Stimulated activated CD8-positive, alpha-beta memory T cell treated with anti-CD3 and anti-CD28 coated beads, Interleukin-12 subunit alpha, Interleukin-12 subunit beta, amount 100 ng/mL, for 24 hours (primary cell): ENCODE results near the gene DLEC1.
"Not testable (repeated sequence)": the region's sequence is repeated elsewhere in the genome, so short reads cannot be mapped to it uniquely, and the experiment has no call there.

Experiments used
- DNase-seq: peaks from one replicate; pipeline ENCODE4 v3.0.0-alpha.2; 2020; ENCODE audit errors: extremely low read depth

DLEC1 gene

DNA sequence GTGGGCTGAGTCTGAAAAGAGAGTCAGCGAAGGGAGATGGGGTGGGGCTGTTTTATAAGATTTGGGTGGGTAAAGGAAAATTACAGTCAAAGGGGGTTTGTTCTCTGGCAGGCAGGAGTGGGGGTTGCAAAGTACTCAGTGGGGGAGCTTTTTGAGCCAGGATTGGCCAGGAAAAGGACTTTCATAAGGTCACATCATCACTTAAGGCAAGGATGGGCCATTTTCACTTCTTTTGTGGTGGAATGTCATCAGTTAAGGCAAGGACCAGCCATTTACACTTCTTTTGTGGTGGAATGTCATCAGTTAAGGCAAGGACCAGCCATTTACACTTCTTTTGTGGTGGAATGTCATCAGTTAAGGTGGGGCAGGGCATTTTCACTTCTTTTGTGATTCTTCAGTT, 44.2 kb downstream of the DLEC1 start:
- DNase-seq = not testable (repeated sequence)

DNA sequence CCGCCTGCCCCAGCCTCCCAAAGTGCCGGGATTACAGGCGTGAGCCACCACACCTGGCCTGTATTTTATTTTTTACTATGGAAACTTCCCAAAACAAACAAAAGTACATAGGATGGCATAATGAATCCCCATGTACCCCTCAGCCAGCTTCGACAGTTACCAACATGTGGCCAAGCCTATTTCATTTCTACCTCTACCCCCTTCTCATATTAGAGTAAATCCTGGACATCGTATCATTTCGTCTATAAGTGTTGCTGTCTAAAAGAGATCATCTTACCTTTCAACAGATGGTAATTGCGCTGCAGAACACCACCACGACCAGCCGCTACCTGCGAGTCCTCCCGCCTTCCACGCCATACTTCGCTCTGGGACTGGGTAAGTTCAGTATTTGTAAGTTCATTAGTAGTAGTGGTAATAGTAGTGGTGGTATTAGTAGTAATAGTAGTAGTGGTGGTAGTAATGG, 44.9 kb downstream of the DLEC1 start:
- DNase-seq = no peak

- DNase-seq = no peak
Observed at GRCh38 chr3:38084334-38085310, 45.6 kb downstream of the DLEC1 start.

GRCh38 chr3:38085311-38085942, 46.4 kb downstream of the DLEC1 start:
- DNase-seq = no peak

DNA sequence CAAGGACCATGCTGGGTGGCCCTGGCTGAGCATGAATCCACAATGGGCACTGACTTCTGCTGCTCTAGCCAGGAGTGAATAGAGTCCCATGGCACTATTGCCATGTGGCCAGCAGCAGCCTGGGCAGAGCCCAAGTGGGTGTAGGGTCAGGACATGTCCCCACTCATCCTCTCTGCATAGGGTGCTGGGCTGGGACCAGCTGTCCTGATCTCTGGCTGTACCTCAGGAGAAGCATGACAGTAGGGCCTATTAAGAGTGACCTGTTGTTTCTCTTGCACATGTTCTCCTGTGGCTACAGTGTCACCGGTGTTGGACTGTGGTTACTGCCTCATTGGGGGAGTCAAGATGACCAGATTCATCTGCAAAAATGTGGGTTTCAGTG, 46.9 kb downstream of the DLEC1 start:
- DNase-seq = no peak

DNA sequence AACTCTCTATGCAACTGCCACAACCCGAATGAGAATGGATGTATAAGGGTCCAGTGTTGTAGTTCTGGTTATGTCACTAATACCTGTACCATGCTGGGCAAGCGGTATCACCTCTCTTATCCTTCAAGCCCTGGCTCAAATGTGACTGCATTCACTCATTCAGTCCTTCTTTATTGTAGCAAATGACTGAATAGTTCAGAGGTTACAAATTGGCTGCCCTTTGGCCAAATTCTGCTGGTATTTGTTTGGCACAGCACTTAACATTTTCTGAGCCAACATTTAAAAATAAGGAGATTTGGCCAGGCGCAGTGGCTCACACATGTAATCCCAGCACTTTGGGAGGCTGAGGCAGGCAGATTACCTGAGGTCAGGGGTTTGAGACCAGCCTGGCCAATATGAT, 47.5 kb downstream of the DLEC1 start:
- DNase-seq = no peak

DNA sequence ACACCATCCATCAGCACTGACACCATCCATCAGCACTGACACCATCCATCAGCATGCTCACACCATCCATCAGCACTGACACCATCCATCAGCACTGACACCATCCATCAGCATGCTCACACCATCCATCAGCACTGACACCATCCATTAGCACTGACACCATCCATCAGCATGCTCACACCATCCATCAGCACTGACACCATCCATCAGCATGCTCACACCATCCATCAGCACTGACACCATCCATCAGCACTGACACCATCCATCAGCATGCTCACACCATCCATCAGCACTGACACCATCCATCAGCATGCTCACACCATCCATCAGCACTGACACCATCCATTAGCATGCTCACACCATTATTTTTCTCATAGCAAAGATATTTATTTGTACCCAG, 48.3 kb downstream of the DLEC1 start:
- not testable (repeated sequence) for DNase-seq

GRCh38 chr3:38088126-38089078, 49.4 kb downstream of the DLEC1 start:
- DNase-seq = no peak

DNA sequence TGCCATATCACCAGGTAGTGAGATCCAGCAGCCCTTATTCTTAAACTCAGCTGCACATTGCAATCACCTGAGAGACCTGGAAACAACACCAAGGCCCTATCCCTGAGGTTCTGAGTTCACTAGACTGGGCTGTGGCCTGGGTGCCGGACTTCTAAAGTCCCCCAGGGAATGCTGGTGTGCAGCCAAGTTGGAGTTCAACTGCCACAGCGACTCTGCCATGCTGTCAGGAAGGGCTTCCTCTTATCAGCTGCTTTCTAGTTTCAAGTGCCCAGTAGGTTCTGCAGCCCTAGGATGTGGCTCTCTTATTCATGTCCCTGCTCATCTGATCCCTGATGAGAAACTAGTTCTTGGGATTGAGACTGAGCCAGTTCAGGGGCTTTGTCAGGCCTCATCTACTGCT, 50.2 kb downstream of the DLEC1 start:
- DNase-seq = no peak

DNA sequence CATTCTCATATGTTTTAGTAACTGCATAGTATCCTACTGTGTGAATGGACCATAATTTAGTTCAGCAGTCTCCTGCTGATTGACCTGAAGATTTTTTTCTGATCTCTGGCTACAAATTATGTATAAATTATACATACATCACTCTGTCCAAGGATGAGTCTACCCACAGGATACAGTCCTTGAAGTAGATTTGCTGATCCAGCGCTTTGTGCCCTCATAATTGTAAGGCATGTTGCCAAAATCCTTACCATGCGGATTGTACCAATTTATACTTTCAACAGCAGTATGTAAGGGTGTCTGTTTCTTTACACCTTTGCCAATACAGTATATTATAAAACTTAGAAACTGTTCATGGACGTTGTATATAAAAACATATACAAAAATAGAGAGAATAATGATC, 51.4 kb downstream of the DLEC1 start:
- DNase-seq = no peak

DNA sequence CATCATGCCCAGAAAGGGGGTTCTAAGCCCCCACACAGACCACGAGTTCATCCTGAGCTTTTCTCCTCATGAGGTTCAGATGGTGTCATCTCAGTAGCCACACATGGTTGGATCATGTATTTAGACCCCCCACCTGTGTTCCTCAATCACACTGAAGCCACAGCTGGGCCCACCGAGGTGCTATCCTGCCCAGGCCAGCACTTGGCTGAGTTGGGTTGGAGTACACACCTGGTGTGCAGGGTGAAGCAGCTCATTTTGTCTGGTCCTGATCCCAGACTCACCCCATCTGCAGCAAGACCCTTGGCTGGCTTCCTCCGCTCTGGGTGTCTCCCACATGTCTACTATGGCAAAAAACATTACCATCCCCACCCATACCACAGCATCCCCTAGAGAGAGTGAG, 56.0 kb downstream of the DLEC1 start:
- DNase-seq = no peak

- no peak for DNase-seq
Observed at GRCh38 chr3:38095669-38096483, 56.9 kb downstream of the DLEC1 start.

DNA sequence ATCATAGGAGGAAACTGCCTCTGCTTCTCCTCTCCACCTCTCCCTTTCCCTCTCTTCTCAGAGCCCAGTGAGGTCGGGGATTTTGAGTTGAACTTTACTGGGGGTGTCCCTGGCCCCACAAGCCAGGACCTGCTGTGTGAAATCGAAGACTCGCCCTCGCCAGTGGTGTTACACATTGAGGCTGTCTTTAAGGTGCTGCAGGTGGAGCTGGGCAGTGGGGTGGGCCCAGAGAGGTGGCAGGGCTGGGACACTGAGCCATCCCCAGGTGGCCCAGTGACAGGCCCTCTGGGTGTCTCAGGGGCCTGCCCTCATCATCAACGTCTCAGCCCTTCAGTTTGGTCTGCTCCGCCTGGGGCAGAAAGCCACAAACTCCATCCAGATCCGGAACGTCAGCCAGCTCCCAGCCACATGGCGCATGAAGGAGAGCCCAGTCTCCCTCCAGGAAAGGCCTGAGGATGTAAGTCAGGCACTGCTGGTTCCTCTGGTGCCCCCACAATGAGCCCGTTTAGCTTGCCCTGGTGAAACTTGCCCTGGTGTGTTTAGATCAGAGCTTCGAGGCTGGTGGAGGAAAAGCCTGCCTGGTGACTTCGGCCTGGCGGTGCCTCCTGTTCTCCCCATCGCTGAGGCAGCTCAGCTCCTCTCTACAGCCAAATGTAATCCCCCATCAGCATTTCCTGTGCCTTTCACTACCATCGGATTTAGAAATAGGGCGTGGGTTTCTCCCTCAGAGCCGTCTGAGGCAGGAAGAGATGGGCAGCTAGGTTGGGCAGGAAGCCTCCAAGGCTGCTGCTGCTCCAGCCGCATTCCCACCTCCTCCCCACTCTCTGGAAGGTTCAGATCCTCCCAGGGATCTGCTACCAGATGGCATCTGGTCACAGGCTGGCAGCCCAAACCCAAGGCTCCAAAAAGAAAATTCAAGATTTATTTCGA, 58.7 kb downstream of the DLEC1 start:
- no peak for DNase-seq

GRCh38 chr3:38098376-38098723, 59.3 kb downstream of the DLEC1 start:
- DNase-seq = no peak

- DNase-seq = no peak
Observed at GRCh38 chr3:38099518-38099917, 60.5 kb downstream of the DLEC1 start.

GRCh38 chr3:38100498-38100897, 61.5 kb downstream of the DLEC1 start:
- DNase-seq = no peak

DNA sequence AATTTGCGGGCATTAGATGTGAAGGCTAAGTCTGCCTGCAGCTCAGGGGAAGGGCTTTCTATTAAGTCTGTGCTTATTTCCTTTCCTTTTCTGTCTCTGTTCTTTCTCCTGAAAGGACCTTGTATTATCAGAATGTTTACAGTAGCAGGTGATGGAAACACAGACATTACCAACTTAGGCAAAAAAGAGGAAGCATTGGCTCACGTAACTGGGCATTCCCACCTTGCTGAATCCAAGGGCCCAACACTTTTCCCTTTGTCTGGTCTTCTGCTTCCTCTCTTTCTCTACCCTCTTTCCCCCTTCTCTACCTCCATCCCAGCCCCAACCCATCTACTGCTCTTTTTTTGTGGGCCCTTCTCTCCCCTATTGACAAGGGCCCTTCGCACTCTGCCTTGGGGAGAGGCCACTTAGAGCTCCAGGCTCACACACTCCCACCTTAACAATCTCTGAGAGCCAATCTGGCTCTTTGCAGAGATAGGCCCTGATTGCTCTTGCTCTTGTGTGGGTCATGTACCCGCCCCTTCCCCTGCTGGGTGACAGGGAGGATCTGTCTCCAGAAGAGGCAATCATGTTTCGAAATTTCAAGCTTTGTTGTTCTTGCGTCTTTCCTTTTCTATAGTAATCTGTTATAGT, 62.9 kb downstream of the DLEC1 start:
- DNase-seq = no peak

- DNase-seq = no peak
Observed at GRCh38 chr3:38102444-38102814, 63.4 kb downstream of the DLEC1 start.

DNA sequence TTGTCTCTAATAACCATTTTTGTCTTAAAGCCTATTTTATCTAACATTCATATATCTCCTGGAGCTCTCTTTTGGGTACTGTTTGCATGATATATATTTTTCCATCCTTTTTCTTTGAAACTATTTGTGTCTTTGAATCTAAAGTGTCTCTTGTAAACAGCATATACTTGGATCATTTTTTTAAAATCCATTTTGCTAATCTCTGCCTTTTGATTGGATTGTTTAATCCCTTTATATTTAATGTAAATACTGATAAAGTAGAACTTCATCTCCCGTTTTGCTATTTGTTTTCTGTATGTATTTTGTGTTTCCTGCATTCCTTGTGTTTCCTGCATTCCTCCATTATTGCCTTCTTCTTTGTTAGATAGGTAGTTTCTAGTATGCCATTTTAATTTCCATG, 66.5 kb downstream of the DLEC1 start:
- no peak for DNase-seq
